GM19193 (cell line): ENCODE results near the gene DCPS.

ENCODE experiments used
- POLR2A ChIP-seq: IDR thresholded peaks from 4 replicates; pipeline ENCODE4 v1.6.1; 2011; ENCODE audit not compliant: insufficient read depth, insufficient read length; ENCODE audit errors: extremely low read depth

Gene DCPS

GRCh38 chr11:126332221-126332711 is 28.4 kb downstream of the DCPS start:
- TF ChIP-seq POLR2A: no peak

GRCh38 chr11:126333142-126333541 is 29.3 kb downstream of the DCPS start:
- TF ChIP-seq POLR2A: no peak

- TF ChIP-seq POLR2A: no peak
Measured at GRCh38 chr11:126334659-126335462, 31.0 kb downstream of the DCPS start.

- no peak for TF ChIP-seq POLR2A
Measured at GRCh38 chr11:126335463-126335760, 31.6 kb downstream of the DCPS start.

GRCh38 chr11:126336138-126336541 is 32.3 kb downstream of the DCPS start:
- no peak for TF ChIP-seq POLR2A

GRCh38 chr11:126336671-126337101 is 32.8 kb downstream of the DCPS start:
- TF ChIP-seq POLR2A: no peak

GRCh38 chr11:126337126-126337473 is 33.2 kb downstream of the DCPS start:
- TF ChIP-seq POLR2A: no peak

GRCh38 chr11:126337474-126338241 is 33.8 kb downstream of the DCPS start:
- TF ChIP-seq POLR2A: no peak

- TF ChIP-seq POLR2A: no peak
Measured at GRCh38 chr11:126338346-126339055, 34.6 kb downstream of the DCPS start.

GRCh38 chr11:126339073-126339862 is 35.4 kb downstream of the DCPS start:
- TF ChIP-seq POLR2A: no peak

GRCh38 chr11:126339863-126340434 is 36.1 kb downstream of the DCPS start:
- no peak for TF ChIP-seq POLR2A

GRCh38 chr11:126340960-126341606 is 37.2 kb downstream of the DCPS start:
- TF ChIP-seq POLR2A: no peak

- no peak for TF ChIP-seq POLR2A
Measured at GRCh38 chr11:126341760-126342161, 37.9 kb downstream of the DCPS start.

GRCh38 chr11:126343051-126343450 is 39.2 kb downstream of the DCPS start:
- no peak for TF ChIP-seq POLR2A
